GM21737 (cell line): Measurements from ENCODE around the gene CCDC17.

Source experiments
- ATAC-seq: cut with Tn5 transposase; IDR thresholded peaks from one replicate; pipeline ENCODE4 v1.9.1; 2021; ENCODE audit warnings: mild to moderate bottlenecking, moderate library complexity; ENCODE audit not compliant: unreplicated experiment

The CCDC17 gene

GRCh38 chr1:45584351-45585109, 39.3 kb downstream of the CCDC17 start:
- ATAC-seq = peak; percentile 38

GRCh38 chr1:45583666-45584350, 40.0 kb downstream of the CCDC17 start, which contains the start of gene NASP:
Gene NASP (plus strand): TSS chr1:45584041. CDS start chr1:45584147, 106 bp downstream.
- peak; percentile 49 for ATAC-seq

GRCh38 chr1:45583264-45583665, 40.6 kb downstream of the CCDC17 start:
- ATAC-seq = peak; percentile 66

- no peak for ATAC-seq
Observed at GRCh38 chr1:45574105-45574626, 49.7 kb downstream of the CCDC17 start.

- no peak for ATAC-seq
Observed at GRCh38 chr1:45573231-45573804, 50.5 kb downstream of the CCDC17 start.

GRCh38 chr1:45570631-45571030, 53.2 kb downstream of the CCDC17 start:
- no peak for ATAC-seq
